HG02870 (cell line): ENCODE measurements around the gene OLFML2A.

ENCODE experiments used
- ATAC-seq: cut with Tn5 transposase; IDR thresholded peaks from one replicate; pipeline ENCODE4 v1.9.1; 2021; ENCODE audit warnings: mild to moderate bottlenecking, moderate library complexity; ENCODE audit not compliant: unreplicated experiment

OLFML2A gene

GRCh38 chr9:124849801-124850200 is 72.9 kb downstream of the OLFML2A start:
- ATAC-seq = no peak

GRCh38 chr9:124852121-124852828 is 75.3 kb downstream of the OLFML2A start:
- ATAC-seq = no peak

GRCh38 chr9:124852829-124853531 is 76.0 kb downstream of the OLFML2A start, which contains the start of gene WDR38:
TSS of gene WDR38 (plus strand) at chr9:124853460. CDS start at chr9:124853532, 72 bp downstream.
- peak; percentile 43 for ATAC-seq

GRCh38 chr9:124853605-124854143 is 76.7 kb downstream of the OLFML2A start:
- no peak for ATAC-seq

GRCh38 chr9:124854161-124854560 is 77.2 kb downstream of the OLFML2A start:
- no peak for ATAC-seq

GRCh38 chr9:124854822-124855221 is 77.9 kb downstream of the OLFML2A start:
- no peak for ATAC-seq

GRCh38 chr9:124855566-124855943 is 78.6 kb downstream of the OLFML2A start:
- no peak for ATAC-seq

GRCh38 chr9:124855944-124856765 is 79.2 kb downstream of the OLFML2A start:
- ATAC-seq = no peak

GRCh38 chr9:124857533-124858162 is 80.7 kb downstream of the OLFML2A start:
- no peak for ATAC-seq

- ATAC-seq = no peak
Measured at GRCh38 chr9:124858330-124859046, 81.6 kb downstream of the OLFML2A start.

GRCh38 chr9:124859803-124860581 is 83.1 kb downstream of the OLFML2A start:
- no peak for ATAC-seq

- no peak for ATAC-seq
Measured at GRCh38 chr9:124860582-124861341, 83.8 kb downstream of the OLFML2A start.

- ATAC-seq = peak; percentile 89
Measured at GRCh38 chr9:124861342-124862229, 84.7 kb downstream of the OLFML2A start, which contains the start of the genes ARPC5L and RPL35. TSS of gene ARPC5L (plus strand) at chr9:124862130. CDS start at chr9:124869291, 7,161 bp downstream. TSS of gene RPL35 (minus strand) at chr9:124861957. CDS start at chr9:124861912, 45 bp downstream.

- ATAC-seq = no peak
Measured at GRCh38 chr9:124863371-124863871, 86.5 kb downstream of the OLFML2A start.
